Myocyte (in vitro differentiated cells): ENCODE data around the gene PLEKHG7. TPM values are rescaled to one million over a fixed set of nuclear protein-coding genes. Genes with fewer than 3 reads are reported as not detected.
"Not testable (repeated sequence)": the region's sequence is repeated elsewhere in the genome, so short reads cannot be mapped to it uniquely, and the experiment has no call there.

Experiments used
- DNase-seq: peaks from one replicate; pipeline ENCODE4 v3.0.0-alpha.2; 2012; ENCODE audit warnings: low read depth
- polyA plus RNA-seq: library from polyadenylated mRNA; unstranded; fragments of >200 nt; gene quantifications from one replicate; pipeline ENCODE4 v1.2.1, GENCODE V29; 2012; ENCODE audit warnings: missing spikeins
- total RNA-seq: library from RNA; depleted of rRNA; stranded (reverse); fragments of >200 nt; gene quantifications from 2 replicates; pipeline ENCODE4 v1.2.3, GENCODE V29; 2014

PLEKHG7 gene, protein sequence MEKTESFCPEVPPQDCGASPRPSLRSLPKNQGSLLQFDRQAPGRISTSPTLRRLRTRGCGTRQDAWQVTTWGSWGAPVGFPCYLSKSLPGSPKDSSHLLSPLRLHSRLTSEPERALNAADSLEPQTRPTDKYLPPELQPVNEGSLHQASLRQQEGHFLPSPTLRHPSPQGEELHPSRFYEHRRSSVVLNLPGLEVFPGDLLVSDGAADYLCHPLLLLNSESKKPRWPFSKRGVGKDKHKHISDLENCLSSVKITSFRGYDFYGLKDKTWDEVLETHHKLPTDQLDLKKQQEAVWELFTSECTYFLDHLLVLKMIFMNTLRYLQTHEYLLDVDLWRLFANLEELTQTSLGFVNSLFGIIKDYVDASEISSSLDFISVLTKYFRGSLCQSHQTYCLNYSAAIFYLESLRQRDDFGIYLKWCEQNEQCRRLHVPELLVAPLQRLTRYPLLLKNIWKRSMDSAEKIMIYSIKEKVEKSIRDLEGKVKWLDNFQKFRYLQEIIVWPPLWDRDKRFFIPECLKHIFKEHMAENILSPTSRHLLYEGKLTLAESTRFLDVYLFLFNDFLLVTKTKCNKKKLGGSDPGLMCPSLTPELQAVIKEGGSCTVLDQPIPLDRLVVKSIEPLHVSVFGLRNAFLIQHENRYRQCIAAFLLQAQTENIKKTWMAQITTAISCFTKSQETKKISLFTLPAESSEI
- total RNA-seq = 0.75 and 1.5 TPM in 2 replicates
- polyA plus RNA-seq = 0.34 TPM

DNA sequence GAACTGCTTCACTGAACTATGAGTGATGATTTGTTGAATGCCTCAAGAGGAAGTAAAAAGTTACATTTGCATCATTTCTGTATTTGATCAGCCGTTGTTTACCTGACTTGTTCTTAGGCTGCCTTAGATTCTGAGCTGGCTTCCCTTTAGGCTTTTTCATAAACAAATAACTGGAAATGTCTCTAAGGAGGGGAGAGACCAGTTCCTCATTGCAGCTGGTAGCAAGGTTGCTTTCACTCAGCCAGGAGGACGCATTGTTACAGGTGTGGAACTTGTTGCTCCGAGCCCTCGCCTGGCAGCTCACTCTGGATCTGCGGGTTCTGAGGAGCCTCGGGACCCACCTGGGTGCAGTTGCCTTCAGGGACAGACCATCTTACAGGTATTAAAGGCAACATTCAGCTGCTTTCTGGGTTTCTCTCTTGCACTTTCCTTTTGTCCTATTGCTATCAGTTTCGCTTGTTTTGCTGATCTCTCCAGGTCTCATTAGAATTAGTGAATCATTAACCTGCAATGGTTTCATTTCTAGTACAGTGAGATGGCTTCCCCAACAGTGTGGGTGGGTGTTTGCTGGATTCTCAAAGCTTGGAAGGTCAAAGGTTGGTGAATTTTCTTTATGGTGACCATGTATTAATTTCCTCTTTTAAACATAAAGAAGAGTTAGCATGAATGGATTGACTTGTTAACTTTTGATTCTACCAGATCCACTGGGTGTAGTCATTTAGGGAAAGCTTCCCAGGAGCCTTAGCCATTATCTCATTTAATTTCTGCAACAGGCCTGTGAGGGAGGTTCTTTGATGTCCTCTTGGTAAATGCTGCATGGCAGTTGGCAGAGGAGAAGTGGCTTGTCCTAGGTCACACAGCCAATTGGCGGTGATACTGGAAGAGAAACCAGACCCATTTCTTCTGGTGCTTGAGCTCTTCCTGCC lies at the start of gene PLEKHG7:
Gene PLEKHG7 (plus strand): TSS at position 236 of the 926 bp plus-strand sequence. CDS start 3,643 bp downstream, outside the sequence.
- no peak for DNase-seq

DNA sequence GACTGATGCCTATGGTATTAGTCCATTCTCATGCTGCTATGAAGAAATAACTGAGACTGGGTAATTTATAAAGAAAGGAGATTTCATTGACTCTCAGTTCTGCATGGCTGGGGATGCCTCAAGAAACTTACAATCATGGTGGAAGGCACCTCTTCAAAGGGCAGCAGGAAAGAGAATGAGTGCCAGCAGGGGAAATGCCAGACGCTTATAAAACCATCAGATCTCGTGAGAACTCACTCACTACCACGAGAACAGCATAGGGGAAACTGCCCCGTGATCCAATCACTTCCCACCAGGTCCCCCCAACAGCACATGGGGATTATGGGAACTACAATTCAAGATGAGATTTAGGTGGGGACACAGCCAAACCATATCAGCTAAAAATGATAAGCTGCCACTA lies 48.5 kb upstream of the PLEKHG7 start:
- not testable (repeated sequence) for DNase-seq

DNA sequence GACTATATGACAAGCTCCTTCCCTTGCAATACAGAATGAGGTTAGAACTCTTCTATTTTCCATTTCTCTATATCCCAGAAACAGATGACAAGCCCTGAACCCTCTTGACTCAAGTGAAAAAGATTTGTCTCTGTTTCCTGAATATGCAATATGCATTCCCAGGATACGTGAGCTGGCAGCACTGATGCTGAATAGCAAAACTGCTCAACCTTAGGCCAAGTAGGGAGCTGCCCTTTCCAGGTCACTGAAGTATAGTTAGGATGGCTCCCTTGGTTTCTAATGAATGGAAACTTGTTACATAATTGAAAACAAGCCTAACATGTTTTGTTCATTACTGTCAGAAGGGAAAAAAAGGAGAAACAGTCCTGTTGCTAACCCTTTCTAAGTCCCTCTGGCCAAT lies 47.9 kb upstream of the PLEKHG7 start:
- DNase-seq = no peak

DNA sequence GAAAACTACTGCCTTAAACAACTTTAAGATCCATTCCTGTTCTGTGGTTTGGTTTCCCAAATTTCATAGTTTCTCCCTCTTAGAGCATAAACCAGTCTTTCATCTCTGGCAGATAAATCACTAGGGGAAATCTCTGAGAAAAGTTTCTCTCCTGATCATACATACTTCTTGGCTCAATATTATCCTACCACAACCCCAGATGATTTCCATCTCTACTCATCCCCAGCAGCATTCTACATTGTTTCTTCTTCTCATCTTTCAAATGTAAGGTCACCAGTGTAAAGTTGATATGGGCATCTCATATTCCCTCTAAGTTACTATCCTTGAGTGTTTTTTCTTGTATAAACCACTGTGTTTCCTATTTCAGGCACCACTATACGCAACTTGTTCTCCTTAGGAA lies 45.9 kb upstream of the PLEKHG7 start:
- DNase-seq = peak; percentile 53

DNA sequence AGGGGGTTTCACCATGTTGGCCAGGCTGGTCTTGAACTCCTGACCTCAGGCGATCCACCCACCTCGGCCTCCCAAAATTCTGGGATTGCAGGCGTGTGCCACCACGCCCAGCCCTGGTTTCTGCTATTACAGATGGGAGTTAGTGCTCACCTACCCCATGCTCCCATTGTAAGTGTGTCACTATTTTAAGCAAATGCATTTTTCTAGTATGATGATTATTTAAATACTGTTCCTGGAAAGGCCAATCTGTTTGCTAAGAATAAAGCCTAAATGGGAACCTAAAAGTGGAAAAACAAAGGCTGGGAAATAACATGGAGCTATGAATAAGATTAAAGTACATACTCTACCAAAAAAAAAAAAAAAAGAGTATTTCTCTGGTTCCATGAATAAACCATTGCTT lies 45.0 kb upstream of the PLEKHG7 start:
- no peak for DNase-seq

DNA sequence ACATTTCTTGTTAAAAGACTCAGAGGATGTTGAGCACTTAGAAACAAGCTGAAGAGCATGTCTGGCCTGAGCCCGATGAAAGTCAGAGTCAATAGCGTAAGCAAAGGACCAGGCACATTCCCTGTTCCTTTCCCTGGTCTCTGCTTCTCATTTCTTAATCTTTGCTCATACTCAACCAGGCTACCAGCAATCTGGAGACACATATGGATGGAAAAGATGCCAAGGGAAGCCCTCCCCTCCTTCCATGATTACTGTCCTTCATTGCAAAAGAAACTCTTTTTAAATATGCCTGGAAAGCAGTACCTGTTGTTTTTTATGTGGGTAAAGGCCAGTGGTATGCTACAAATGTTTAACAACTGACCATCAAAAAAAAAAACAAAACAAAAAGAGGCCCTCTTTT lies 44.2 kb upstream of the PLEKHG7 start:
- no peak for DNase-seq

DNA sequence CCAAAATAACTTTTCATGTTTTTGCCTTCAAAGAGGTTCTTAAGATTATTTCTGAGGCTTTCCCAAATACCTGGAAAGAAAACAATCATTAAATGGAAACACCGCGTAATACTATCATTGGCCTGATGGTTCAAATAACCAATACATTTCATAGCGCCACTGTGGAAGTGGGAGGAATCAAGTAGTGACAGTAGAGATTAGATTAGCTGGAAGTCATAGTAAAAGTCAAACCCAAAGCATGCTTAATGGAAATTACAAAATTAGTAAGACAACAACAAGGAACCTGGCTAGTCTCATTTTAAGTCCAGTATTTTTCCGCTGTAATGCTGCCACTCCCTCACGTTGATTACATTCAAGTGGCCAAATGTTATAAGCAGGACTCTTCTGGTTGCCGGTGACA lies 41.5 kb upstream of the PLEKHG7 start:
- no peak for DNase-seq

DNA sequence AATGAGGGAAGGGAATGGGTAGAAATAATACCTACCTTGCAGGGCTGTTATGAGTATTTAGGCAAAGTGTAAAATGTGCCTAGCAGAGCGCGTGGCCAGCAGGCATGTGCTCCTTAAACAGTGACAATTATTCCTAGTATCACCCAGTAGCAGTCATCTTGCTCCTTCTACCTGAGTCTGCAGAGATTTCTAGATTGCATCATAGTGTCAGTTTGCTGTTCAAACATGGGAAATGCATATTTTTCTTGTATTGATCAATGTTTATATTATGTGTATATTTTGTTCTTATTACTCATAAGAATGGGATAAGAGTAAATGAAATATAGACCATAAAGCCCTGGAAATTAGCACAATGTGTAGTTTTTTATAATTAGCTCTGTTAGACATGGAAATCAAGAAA lies 37.3 kb upstream of the PLEKHG7 start:
- DNase-seq = no peak

DNA sequence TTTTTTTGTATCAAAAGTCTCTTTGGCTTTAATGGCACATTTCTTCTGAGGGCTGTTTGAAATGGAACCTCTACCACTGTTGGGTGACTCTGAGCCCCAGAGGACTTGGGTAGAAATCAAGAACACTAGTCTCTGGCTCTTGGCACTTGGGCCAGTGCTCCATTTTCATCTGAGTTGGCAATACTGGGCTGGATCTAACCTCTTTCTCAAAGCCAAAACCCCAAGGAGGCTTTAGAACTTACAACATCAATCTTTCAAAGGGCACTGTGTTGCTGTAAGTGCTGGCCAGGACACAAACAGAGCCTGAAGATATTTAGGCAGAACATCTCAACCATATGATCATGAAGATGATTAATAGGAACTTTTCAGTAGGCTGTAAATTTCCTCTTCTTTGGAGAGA lies 34.0 kb upstream of the PLEKHG7 start:
- DNase-seq = no peak

DNA sequence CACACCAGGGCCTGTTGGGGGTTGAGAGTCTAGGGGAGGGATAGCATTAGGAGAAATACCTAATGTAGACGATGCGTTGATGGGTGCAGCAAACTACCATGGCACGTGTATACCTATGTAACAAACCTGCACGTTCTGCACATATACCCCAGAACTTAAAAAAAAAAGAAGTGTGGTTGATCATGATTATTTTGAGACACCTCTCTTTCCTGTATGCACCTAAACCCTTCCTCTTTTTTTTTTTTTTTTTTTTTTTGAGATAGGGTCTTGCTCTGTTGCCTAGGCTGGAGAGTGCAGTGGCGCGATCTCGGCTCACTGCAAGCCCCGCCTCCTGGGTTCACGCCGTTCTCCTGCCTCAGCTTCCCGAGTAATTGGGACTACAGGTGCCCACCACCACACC lies 31.3 kb upstream of the PLEKHG7 start:
- DNase-seq = not testable (repeated sequence)

DNA sequence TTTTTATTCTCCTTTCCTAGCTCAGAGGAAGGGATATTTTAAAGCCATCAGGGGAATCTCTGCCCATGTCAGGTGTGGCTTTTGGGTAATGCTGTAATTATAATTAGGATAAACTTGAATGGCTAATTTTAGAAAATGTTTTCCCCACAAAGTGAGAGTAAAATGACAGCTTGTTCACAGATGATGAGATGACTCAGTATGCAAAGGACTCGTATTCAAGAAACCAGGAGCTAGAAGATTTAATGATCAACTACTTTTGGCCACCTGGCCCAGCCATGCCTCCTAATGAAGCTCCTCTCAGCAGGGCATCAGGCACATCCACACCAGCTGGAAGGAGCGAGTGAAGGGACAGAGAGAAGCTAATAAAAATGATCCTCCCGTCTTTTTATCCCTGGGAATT lies 29.0 kb upstream of the PLEKHG7 start:
- DNase-seq = peak; percentile 58

DNA sequence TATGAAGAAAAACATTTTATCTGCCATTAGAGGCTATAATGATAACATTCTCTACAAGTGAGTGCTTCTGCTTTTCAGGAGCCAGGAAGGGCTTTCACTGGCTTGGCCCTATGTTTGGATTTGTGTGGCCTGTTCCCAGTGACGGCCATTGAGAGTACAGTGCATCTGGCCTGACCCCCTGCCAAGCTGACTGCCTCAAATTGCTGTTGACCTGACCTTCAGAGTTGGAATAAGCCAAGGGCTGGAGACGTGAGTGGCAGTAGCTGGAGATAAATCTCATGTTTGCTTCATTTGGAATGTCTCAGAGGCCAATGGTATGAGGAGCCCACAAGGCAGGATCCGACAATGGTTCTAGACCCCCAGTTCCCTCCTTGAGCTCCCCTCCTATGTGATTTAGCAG lies 28.3 kb upstream of the PLEKHG7 start:
- DNase-seq = no peak

DNA sequence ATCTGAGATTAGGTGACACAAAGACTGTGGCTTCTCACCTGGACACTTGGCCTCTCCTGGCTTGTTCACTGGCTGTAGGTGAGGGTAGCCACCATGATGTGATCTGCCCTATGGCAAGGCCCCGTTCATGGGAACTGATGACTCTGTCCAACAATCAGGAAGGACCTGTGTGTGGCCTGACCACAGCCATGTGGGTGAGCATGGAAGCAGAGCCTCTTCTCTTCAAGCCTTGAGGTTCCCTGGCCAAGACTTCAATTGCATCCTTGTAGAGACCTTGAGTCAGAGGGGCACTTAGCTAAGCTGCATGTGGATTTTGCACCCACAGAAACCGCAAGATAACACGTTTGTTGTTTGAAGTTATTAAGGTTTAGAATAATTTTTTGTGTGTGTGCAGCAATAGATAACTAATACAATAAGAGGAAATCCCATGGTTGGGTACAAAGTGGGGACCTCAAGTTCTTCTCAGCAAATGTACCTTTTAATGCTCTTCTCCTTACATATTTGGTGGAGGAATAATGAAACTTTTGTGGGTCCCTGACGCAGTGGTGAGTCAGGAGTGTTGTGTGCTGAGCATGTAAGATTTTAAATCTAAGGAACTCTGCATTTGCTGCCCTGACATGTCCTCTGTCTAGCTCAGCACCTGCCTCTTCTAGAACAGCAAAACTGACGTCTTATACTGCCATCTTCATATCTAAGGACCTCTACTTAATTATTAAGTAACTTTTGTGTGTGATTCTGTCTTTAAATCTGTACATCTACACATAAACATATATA lies 27.5 kb upstream of the PLEKHG7 start:
- no peak for DNase-seq

DNA sequence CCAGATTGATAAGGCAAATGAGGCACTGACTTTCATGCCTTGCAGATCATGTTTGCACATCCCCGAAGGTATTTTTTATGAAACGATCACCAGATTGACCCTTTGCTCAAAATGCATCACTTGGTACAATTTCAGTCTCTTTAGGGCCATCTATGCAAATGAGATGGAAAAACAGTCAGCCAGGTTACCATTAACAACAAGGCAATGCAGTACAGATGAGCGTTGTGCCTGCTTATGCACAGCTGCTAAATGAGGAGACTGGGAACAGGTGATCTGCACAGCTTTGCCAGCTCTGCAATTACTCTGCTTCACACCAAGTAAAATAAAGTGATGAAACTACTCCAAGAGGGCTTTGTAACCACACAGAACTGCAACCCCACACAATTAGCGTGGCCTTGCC lies 26.1 kb upstream of the PLEKHG7 start:
- DNase-seq = peak; percentile 49

DNA sequence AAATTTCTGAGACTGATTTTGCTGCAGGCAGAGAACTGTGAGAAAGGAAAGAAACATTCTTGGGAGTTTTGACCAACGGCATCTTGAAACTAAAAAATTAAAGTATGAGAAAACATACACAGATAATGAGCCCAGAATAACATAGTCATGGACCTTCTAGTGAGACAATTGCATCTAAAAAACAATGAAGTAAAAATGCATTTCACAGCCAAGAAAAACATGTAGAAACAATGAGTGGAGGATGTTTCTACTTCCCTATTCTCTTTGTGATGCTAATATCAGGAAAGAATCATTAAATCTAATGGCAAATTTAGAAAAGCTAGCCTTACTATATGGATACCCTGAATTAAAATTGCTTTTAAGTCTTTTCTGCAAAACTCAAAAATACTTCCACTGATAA lies 12.2 kb upstream of the PLEKHG7 start:
- DNase-seq = no peak

DNA sequence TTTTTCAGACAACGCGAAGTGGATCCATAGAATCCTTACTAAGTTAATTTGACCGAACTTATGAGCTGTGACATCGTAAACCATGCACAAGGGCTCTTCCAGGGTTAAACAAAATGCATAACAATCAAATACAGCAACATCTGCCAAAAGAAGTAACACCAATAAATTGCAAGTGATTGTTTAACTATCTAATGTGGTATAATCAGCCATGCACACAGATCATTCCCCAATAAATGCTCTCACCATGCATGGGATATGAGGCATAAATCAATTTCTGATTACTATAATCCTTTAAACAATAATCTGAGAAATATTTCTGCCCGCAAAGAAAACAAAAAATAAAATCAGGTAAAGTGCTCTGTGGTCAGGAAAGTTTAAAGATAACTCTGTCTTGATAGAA lies 7.7 kb upstream of the PLEKHG7 start:
- no peak for DNase-seq

DNA sequence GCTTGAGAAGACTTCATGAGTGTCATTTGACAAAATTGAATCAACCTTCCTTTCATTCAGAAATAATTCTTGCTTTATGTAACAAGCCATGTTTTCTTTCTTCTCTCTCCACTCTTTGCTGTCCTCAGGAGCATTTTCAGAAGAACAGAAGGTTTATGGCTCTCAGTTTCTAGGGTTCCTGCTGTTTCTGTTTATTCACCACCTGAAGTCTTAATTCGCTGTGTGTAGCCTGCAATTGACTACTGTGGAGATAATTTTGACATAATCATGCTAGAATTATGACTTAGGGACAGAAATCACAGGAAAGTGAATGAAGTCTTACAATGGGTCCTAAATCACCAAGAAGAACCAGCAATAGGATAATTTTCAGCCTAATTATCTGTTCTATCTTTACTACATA lies 7.2 kb upstream of the PLEKHG7 start:
- no peak for DNase-seq

DNA sequence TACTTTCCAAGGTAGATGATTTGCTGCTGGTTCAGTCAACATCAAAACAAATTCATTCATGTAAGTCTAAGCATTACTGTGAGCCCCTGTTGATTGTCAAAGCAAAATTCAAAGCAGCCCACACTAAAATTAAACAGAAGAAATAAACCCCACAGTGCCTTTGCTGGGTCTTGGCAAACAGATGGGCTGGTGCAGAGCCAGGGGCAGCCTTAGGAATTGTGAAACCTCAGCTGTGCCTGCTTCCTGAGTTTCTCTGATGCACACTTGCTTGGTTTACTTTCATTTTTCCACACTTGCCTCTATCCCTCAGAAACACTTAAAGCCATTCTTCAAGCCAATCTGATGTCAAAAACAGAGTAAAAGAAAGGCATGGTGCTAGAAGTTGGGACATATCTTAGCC lies 6.6 kb upstream of the PLEKHG7 start:
- DNase-seq = peak; percentile 76

DNA sequence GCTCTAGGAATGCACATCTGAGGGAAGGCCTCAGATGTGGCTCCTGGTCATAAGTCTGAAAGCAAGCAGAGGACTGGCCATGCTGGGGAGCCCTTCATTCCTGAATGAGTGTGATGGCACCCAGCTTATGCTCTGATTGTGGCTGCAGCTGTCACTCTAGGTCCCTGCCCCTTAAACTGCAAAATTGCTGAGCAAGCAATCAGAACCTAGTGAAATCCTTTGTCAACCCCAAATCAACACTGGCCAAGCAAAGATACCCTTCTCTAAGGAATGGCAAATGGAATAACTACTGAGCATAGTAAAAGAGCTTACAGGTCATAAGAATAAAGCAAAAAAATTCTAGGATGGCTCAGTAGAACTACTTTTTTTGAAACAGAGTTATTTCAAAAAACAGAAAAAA lies 4.3 kb upstream of the PLEKHG7 start:
- peak; percentile 47 for DNase-seq

DNA sequence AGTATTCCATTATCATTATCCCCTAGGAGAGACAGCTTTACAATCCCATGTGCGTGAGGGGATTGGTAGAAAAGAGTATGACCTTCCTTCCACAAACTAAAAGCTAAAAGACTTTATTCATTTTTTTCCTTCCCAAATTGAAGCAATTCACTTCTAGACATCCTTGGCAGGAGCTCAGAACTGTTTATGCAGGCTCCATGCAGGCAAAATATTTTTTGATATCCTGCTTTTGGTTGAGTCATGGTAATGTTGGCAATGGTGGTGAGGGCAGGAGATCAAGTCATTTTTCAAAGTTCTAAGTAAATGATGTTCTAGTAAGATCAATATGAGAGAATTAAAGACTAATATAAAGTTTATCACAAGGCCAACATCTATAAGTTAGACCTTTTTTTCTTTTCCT lies 1.3 kb upstream of the PLEKHG7 start:
- DNase-seq = no peak

DNA sequence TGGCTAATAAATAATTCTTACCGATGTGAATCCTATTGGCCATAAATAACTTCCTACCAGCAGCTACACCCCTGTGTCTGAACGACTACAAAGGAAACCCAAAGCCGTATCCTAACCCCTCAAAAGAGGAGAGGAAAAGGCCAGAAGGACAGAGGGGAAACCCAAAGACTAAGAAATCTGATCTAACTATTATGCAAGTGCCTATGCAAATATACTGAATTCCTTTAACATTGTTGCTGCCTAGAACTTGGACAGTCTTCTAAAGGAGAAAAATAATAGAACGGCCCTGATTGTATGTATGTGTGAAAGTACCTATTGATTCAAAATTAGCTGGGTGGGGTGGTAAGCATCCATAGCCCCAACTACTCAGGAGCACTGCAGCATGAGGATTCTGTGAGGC lies 997 bp downstream of the PLEKHG7 start:
- no peak for DNase-seq
